Measurements from ENCODE around the gene C10orf90.

C10orf90 gene

DNA sequence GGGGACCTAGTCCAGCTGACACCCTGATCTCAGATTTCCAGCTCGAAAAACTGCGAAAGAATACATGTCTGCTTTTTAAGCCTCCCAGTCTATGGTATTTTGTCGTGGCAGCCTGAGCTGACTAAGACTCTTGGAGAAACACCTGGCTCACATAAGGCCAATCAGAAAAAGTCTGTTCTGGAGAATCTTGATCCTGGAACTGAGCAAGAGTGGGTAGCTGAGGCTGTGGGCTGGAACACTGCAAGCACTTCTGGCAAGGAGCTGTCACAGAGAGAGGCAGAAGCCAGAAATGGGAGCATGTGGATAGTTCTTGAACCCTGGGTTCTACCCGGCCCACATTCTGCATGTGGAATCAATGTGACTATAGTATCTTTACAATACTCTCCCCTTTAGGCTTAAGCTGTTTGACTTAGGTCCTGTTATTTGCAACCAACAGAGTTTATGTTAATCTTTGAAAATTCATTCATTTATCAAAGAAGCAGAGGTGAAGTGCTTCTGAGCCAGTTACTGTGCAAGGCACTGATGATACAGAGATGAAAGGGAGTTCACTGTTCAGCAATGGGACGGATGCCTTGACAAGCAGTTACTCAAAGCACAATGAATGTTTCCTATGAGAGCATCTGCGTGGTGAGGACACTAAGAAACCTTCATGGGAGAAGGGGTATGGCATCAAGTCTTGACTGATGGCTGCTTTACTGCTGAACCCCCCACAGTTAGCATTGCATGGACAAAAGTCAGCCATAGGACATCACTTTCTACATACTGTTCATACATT, 4.4 kb upstream of the C10orf90 start:
- DNase-seq (ENCODE audit: low read depth in 2 of 2), result no peak

DNA sequence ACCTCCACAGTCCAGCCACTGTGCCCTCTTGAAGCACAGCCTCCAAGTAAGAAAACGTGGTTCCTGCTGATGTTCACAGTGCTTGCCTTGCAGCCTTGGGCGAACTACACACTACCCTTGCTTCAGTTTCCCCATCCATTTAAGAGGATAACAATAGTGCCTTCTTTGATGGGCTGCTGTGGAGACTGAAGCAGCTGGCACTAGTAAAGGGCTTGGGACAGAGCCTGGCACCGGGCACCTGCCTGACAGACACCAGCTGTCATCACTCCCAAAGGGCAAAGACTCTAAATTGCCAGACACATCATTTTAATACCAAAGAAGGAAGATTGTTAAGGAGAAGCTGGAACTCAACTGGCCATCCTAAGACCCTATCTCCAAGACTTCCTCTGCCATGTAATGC, 3.1 kb upstream of the C10orf90 start:
- DNase-seq (ENCODE audit: low read depth in 2 of 2), result no peak

DNA sequence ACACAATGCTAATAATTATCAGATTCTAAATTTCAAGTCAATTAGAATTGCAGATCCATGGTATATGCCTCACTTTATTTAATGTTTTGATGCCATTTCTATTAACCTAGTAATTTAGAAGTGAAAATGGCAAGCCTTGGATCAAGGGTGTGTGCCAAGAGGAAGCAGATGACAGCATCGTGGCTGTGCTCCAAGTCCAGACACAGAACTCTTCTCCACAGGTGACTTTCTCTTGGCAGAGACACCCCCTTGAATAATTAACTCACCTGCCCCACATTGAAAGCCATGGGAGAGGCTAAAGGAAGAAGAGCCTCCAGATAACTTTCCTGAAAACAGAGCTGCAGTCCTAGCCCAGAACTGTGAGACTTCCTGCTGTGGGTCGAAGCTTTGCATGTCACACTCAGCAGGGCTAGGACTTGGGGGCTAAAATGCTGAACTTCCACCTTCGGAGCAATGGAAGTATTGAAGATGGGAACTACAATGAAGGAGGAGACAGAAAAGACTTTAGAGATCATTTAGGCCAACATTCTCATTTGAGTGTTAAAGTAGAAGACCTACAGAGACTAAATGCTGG, 996 bp upstream of the C10orf90 start:
- no peak for DNase-seq (ENCODE audit: low read depth in 2 of 2)

DNA sequence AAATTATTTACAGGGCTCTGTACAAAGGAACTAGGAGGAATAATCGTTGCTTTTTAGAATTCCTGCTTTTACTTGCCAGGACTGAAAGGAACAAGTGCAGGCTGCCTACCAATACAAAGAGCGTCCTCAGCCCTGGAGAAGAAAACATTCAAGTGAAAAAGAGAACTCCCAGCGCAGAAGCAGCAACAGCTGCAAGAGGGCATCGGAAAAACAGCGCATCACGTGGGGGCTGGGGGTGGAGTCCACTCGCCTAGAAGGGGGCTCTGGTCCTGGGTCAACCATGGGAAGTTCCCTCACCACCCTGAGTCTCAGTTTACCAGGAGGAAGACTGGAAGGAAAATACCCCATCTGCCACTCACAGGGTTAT, 385 bp upstream of the C10orf90 start:
- DNase-seq (ENCODE audit: low read depth in 2 of 2), result no peak

DNA sequence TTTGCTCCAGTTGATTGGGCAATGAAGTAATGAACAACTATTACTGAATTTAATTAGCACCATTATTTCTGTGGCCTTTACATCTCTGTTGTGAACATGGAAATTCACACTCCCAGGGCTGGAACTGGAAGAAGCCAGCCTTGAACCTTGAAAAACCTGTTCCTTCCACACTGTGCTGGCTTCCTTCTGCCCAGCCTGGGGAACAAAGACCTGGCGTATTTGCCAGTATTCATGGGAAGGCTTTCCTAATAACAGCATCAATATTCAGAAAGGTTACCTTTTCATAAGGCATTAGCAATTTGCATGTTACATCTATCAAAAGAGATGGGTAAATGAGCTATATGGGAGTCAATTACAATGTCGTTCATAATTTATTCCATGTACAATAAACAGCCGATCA, 1.3 kb downstream of the C10orf90 start:
- DNase-seq (ENCODE audit: low read depth in 2 of 2), result no peak

DNA sequence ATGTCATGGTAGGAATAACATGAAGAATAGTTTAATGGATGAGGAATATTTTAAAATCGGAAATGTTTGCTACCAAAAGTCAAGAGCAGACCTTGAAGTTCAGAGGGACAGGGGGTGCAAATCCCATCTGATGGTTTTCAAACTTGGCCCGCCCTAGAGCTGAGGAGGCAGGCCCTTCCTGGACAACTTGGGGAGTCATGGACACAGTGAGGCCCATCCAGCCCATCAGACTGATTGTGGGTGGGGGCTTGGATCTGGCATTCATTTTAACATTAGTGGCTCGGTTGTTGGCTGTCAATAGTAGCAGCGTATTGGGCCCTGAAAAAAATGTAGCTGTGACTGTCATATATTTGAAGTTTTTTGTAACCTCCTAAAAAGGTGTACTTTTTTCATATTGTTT, 2.0 kb downstream of the C10orf90 start:
- DNase-seq (ENCODE audit: low read depth in 2 of 2), result no peak

DNA sequence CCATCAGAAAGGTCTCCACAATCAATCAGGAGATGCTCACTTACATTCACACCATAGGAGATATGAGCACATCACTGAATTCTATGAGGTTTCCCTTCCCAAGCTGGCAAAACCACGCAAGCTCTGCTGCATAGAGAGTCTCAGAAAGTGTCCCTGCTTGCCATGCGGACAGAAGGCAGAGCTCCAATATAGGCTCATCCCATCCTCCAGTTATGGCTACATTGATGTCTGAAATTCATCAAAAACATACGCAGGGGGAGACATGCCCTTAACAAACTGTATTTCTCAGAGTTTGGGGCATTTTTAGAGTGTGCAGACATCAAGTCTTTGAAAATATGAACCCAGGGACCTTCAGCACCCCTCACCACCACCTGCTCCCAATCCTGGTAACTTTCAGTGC, 2.9 kb downstream of the C10orf90 start:
- no peak for DNase-seq (ENCODE audit: low read depth in 2 of 2)

DNA sequence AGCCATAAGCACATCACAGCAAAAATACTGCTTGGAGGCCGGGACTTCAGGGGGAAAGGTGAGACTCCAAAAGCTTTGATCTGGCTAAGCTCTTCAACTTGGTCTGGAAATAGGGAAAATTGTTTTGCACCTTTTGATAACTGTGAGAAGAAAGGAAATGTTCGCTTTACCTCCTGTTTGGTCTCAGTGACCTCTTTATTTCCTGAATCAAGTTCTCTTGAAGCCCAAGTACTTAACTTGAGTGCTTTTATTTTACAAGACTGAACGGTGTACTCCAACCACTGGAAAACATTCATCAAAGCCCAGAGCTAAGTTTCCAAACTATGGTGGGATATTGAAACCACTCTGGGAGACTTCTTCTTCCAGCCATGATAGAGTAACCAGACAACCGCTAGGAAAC, 5.3 kb downstream of the C10orf90 start:
- DNase-seq (ENCODE audit: low read depth in 2 of 2), result no peak

DNA sequence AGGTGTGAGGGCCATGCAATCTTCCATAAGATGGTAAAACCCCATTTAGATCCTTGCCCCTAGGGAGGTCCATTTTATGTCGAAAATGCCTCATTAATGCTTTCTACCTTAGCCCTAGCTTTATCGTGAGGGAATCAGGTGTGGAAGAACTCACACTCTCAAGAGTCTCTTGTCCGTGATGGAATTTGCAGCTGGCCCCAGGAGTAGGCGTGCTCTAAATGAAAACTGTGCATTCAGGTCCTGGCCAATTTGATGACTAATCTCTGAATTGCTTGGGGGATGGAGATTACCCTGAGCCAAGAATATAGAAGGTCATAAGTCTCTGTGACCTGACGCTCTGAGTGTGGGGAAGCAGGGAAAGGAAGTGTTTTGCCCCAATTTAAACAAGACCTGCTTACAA, 6.6 kb downstream of the C10orf90 start:
- DNase-seq (ENCODE audit: low read depth in 2 of 2), result no peak

DNA sequence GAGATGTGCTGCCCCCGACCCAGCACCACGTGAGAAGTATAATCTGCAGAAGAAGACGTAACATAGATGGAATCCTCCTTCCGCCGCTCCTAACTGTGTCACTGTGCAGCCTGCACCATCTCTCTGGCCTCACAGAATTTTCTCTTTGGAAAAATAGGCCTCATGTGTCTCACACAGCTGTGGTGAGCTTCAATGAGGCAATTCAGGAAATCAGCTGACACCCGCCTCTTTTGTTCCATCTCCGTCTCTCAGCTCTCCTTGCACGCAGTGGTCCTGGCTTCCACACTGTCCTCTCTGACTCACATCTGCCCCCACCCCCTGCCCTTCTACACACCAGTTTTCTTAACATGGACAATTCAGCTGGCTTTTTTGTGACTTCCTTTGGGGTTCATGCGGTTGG, 7.2 kb downstream of the C10orf90 start:
- DNase-seq (ENCODE audit: low read depth in 2 of 2), result no peak

DNA sequence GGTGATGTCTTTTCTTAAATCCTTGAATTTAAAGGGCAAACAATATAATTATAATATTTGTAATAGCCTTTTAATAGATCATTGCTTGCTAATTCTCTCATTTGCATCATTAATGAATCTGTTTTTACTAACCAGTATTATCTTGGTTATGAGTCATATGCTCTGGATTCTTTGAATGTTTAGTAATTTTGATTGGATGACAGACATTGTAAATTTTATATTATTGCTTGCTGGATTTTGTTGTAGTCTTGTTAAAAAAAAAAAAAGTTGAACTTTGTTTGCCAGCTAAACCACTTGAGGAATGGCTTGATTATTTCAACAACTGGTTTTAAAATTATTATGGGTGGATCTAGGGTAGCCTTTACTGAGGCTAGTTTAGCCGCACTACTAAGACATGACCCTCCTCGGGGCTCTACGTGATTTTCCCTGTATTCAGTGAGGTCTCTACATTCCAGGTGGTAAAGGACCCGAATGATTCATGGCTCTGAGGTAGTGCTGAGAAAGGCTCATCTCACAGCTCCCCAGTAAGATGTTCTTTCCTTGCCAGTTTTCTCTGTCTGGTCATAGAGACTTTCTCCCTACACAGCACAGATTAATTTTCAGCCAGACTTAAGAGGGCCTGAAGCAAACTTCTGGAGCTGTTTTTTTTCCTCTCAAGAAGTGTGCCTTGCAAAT, 8.5 kb downstream of the C10orf90 start:
- no peak for DNase-seq (ENCODE audit: low read depth in 2 of 2)

DNA sequence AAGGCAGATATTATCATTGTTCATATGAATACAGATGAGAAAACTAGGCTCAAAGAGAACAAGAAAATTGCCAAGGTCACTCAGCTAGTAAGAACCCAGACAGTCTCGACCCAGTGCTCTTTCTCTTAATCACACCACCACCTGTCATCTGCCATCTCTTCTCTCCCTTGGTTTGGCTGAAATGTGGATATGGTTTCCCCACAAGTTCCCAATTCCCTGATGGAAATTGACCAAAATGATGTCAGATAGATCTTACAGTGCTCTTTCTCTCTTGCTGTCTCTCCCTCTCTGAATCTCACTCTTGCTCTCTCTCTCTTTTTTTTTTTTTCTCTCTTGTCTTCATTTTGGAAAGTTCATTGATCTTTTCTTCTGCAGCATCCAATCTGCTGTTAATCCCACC, 9.1 kb downstream of the C10orf90 start:
- DNase-seq (ENCODE audit: low read depth in 2 of 2), result no peak

DNA sequence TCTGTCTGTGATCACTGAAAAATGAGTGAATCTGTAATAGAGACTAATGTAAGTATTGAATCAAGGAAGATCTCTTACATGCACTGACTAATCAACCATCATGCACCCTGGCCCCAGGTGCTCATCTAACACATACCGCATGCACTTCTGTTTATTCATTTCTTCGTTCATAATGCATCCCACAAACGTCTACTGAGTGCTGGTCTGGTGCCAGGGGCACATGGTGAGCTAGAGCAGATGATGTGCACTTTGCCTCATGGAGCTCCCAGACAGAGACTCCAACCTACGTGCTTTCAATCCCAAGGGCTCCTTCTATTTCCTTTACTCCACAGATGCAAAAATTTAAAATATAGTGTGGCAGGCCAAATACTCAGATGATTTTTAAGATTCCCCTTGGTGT, 10.7 kb downstream of the C10orf90 start:
- DNase-seq (ENCODE audit: low read depth in 2 of 2), result no peak

DNA sequence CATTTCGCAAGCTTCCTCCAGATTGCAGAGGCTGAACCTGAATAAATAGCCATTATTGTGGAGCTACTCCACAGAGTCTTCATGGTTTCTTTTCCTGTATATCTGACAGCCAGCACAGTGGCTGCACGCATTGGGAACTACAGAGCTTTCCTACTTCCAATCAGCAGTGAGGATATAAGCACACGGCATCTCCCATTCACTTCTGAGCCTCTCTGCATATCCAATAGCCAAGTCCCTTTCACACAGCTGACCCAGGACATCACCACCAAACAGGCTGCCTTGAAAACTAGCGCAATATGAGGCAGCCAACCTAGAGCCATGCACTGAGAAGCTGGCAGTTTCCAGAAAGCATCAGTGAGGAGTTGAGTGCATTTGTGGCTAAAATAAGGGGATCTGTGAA, 11.6 kb downstream of the C10orf90 start:
- DNase-seq (ENCODE audit: low read depth in 2 of 2), result no peak

DNA sequence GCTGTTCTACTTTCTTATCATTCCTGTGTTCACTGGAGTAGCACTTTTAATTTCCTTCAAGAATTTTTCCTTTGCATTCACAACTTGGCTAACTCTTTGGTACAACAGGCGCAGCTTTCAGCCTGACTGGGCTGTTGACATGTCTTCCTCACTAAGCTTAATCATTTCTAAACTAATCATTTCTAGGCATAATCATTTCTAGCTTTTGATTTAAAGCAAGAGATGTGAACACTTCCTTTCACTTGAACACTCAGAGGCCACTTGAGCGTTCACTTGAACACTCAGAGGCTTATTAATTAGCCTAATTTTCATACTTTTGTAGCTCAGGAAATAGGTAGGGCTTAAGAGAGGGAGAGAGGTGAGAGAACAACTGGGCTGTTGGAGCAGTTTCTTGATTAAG, 15.9 kb downstream of the C10orf90 start:
- no peak for DNase-seq (ENCODE audit: low read depth in 2 of 2)

DNA sequence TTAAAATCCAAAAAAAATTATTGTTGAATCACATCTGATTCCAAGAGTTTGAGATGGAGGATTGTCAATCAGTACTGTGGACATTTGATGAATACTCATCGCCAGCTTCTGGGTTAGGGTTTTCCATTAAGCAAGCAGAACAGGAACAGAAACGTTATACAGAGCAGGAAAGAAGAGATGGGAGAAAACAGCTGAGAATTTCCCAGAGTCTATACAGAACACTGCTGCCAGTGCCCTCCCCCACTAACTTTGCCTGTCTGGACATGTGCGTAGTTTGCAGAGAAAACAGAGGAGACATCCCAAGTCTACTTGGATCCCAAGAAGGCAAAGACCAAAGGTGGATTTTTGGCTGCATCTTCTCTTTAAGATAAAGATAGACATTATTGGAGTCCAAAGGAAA, 19.0 kb downstream of the C10orf90 start:
- no peak for DNase-seq (ENCODE audit: low read depth in 2 of 2)

DNA sequence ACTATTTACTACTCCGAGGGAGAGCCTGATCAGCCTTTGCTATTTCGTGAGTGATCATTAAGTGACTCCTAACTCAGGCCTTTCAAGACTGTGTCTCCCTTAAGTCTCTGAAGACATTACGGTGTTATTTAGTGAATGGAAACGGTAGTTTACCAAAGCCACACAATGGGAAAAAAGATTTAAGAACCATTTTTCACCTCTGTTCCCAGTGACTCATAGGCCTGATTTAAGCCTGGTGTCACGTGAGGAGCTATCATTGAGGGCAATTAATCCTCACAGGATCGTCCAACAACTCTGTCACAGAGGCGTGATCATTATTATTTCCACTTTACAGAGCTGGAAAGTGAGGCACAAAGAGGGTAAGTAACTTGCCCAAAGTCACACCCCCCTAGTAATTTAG, 20.3 kb downstream of the C10orf90 start:
- no peak for DNase-seq (ENCODE audit: low read depth in 2 of 2)

DNA sequence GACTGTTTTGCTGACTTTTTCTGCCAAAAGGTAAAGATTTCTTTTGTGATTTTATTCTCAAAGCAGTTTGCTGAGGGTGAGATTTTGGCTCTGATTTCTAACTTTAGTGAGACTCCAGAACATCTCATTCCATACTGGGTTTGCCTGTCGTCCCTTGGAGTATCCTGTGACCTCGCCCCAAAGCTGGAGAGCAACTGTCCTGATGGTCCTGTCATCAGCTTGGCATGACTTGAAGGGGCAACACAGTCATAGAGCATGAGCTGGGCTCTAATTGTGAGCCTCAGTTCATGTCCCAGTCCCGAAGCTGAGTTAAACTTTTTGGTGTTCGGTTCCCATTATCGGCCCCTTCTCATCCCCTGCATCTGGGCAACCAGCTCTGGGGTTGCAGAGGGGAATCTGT, 23.4 kb downstream of the C10orf90 start:
- DNase-seq (ENCODE audit: low read depth in 2 of 2), result no peak

DNA sequence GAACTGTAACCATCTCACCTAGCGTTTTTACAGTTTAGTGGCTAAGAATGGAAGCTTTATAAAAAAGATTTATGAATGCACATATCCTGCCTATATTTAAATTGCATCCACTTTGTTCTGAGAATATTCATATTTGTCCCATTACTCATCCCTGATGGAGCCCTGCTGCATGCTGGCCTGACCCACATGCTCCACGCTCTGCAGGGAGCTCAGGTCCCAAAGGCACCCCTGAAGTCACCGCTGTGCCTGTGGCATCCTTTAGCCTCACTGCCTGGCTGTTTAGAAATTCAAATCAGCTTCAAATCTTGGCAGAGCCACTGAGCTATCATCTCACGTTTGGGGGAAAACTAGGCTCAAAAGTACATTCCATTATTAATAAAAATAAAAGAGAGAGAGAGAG, 24.4 kb downstream of the C10orf90 start:
- DNase-seq (ENCODE audit: low read depth in 2 of 2), result no peak

DNA sequence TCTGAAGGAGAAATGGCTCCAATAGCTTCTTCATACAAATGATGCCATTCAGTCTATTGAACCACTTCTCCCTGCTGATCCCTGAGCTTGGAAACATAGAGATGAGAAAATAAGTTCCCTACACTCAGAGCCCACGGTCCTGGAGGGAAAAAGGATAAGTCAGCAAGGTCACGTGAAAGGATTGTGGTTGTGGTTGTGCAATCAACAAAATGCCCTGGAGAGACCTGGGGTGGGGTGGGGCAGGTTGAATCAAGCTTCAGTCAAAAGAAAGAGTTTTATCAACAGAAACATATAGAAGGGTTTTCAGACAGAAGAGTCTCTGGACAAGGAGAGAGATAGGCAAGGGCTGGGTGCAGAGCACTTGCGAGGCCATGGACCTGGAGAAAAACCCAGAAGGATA, 30.1 kb downstream of the C10orf90 start:
- DNase-seq (ENCODE audit: low read depth in 2 of 2), result no peak

DNA sequence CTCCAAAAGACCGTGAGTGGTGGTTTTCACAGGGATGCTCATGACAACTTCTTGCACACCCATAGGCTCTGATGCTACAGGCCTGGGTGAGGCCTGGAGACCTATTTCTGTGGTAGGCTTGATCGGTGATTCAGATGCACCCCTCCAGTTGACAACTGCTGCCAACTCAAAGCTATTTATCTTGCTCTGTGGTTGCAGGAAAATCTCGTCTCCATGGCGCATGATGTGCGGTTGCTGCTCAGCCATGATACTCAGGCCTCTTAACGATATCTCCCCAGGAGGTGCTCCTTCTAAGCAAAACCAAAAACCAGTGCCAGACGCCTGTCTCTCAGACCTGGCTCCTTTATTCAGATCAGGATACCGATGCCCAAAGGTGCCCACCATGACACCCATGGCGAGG, 31.4 kb downstream of the C10orf90 start:
- no peak for DNase-seq (ENCODE audit: low read depth in 2 of 2)

DNA sequence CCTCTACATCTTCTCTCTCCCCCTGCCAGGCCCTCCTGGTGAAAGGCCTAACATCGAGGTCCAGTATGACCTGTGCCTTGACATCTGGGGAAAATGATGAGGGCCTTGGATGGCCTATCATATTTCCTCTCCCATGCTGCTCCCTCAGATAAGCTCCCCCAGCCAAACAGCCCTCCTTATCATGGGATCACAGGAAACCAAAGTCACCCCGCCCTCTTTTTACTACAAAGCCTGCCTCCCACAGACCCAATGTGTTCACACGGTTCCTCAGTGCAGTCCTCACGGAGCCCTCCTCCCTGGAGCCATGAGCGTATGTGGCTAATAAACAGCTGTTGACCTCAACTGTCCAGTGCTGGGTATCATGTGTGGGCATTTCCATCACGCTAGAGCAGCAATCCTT, 32.0 kb downstream of the C10orf90 start:
- DNase-seq (ENCODE audit: low read depth in 2 of 2), result no peak

DNA sequence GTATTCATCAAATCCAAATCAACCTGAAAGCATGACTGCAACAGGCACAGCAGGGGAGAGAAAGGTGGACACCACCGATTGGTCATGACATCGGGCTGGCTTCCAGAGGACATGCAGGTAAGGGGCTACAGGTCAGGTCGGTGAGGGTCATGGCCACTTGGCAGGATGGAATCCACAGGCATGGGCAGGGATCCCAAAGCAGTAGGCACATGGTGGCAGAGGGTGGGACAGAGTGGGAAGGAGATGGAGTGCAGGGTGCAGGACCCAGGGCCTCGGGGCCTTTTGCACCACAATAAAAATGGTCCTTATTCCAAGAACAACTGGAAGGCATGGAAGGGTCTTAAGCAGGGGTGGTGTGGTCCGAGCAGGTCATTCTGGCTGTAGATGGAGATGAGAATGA, 33.0 kb downstream of the C10orf90 start:
- DNase-seq (ENCODE audit: low read depth in 2 of 2), result no peak

DNA sequence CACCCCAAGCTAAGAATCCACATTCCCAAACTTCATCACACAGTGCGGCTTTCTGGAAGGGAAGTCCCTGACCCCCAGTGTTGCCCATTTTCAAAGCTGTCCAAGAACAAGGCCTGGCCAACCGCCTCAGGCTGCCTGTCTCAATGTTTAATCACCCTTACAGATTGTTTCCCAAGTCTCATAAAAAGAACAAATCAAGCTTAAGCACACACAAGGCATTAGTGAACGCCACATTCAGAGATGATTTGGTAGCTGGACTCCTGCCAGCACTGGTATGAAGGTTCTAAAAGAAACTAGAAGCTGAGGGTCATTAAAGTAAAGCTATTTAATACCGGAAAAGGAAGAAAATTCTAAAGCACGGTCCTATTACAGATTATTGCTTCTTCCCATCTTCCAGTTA, 35.6 kb downstream of the C10orf90 start:
- DNase-seq (ENCODE audit: low read depth in 2 of 2), result no peak
